Cerebellar cortex (tissue), 1 donor: ENCODE data around the gene GABPA.
"Not testable (repeated sequence)": the region's sequence is repeated elsewhere in the genome, so short reads cannot be mapped to it uniquely, and the experiment has no call there.

Experiments used
- DNase-seq: peaks from one replicate; pipeline ENCODE4 v3.0.0-alpha.2; 2015; ENCODE audit warnings: low spot score

GABPA gene

DNA sequence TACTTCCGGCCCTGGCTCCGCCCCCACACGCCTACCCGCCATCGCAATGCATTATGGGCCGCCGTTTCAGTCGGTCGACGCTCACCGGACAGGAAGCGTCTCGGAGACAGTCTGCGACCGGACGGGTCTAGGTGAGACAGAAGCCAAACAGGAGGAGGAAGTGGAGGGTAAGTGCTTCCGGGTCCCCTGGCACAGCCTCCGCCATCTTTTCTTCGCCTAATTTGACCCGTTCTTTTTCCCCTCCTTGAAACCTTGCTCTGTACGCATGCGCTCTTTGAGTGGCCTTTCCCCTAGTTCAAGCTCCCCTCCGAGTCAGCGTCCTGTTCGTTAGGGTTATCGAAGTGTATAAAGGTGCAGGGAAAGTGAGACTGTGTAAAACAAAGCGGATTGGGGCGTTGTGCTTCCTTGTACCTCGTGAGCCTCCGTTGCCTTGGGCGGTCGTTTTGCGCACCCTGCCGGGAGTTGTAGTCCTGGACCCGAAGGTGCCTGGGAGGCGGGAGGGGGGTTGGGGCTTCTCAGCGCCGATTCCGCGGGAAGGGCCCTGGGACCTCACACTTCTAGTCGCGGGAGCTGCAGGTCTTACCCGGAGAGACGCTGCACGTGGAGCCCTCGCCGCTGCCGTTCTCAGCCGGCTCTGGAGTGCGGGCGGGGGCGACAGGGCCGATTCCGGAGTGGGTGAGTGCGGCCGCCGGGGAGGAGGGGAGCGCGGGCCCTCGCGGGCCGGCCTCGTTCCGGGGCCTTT is at the start of gene GABPA, which contains the start of gene ATP5PF:
TSS of gene GABPA (plus strand) at position 69 of the 742 bp plus-strand sequence. CDS start 6,627 bp downstream, outside the sequence.
TSS of gene ATP5PF (minus strand) at position 1 of the 742 bp plus-strand sequence. CDS start 5,110 bp downstream, outside the sequence.
- peak; percentile 99 for DNase-seq

DNA sequence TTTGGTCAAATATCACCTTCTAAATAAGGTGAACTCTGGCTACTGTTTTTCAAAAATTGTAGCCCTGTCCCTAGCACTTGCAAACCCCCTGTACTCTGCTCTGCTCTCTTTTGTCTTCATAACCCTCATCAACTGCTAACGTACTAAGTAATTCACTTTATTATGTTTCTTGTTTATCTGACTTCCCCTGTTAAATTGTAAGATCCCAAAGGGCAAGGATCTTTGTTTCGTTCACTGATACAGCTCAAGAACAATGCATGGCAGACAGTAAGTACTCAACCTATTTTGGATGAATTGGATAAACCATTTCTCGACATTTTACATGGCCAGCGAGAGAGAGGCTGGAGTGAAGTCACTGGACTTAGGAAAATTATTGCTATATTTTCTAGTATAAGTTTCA is 47.0 kb upstream of the GABPA start:
- DNase-seq = no peak

DNA sequence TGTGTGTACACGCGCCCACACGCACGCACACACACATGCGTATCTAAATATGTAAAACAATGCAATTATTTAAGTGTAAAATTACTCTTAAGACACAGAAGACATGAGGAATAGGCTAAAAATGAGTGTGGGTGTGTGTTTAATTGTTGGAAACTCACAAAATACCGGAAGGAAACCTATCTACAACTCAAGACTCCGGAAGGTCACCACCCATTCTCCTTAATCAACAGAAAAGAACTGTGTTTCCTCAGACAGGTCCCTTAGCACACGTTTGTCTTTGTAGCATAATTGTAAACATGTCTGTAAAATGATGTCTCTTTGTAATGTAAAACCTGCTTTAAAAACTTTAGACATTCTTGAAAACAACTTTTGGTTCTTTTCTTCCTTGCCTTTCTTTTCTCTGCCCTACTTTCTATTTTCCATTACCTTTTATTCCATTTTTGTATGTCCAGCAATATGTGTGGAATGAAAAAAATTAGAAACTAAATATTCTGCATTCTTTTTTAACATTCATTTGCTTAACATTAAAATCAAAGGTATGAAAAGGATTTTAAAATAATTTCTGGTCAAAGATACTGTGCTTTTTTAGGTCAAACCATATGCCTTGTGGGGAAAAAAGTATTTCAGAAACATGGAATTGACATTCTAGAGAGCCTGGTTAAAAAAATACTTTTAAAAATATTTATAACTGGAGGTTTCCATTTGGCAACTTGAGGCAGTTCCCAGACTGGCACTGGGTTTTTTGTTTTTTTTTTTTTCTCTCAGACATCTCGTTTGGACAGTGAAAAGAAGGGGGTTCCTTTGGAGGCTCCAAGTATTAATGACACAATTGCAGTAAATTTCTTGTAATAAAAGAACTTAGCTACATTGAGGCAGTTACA is 46.3 kb upstream of the GABPA start:
- DNase-seq = no peak

DNA sequence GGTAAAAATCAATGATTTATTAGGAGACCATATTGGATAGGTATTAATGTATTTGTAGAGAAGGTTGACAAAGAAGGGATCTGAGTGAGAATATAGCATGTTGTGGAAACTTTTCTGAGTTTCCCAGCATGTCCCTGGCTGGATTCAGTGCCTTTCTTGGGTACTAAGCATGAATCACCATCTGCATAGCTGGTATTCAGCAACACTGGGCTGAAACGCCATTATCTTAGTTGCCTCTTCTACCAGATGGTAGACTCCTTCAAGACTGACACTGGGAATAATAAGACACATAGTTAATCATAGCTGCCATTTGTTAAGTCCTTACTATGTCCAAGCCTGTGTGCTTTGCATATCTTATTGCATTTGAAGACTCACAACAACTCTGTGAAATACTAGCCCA is 45.5 kb upstream of the GABPA start:
- DNase-seq = no peak

DNA sequence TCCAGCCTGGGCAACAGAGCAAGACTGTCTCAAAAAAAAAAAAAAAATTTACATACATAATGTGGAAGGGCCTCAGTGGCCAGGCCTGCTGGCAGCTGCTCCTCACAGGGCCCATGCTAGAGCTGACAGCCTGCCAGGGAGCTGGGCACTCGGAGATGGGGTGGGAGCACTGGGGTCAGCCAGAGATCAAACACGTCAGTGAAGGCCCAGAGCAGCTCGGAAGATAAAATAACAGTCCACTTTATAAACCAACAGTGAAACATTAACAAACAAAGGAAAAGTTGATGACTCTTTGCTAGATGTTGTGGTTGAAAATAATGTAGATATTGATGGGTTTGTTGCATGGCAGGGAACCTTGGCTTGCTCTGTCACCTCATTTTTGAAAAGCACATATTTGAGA is 42.8 kb upstream of the GABPA start:
- no peak for DNase-seq

DNA sequence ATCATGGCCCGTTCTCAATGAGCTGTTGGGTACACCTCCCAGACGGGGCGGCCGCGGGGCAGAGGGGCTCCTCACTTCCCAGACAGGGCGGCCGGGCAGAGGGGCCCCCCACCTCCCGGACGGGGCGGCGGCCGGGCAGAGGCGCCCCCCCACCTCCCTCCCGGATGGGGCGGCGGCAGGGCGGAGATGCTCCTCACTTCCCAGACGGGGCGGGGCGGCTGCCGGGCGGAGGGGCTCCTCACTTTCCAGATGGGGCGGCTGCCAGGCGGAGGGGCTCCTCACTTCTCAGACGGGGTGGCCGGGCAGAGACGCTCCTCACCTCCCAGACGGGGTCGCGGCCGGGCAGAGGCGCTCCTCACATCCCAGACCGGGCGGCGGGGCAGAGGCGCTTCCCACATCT is 39.3 kb upstream of the GABPA start:
- DNase-seq = not testable (repeated sequence)

DNA sequence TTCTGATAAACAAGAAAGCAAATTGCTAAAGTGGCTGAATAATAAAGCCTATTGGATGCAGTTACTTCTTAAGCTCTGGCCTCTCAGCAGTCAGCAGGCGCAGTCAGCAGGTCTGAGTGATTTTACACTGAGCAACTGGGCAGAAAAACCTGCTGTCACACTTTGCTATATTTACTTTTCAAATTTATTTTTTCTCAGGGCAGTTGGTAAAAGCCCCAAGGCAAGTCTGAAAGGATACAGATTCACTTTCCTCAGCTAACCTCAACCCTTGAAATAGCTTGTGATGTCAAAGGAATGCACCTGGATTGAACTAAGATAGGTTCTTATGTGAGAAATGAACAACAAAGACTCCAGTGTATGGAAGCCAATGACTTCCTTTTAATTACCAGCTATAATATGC is 34.0 kb upstream of the GABPA start:
- DNase-seq = no peak

DNA sequence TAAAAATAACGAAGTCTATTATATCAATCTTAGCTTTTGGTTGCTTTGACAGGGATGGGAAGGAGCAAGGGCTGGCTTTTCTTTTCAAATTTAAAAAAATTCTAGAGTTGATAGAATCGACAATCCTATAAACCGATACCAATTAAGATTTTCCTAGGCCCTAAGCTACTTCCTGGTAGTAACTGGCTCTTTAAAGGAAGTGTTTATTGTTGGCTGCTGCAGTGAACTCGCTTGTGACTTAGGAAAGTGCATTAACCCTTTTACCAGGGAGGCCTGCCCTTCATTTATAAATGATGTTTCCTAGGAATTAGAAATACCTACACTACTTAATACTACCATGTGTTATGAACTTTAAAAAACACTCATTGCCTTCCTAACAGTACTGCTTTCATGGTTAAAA is 33.2 kb upstream of the GABPA start:
- DNase-seq = no peak

DNA sequence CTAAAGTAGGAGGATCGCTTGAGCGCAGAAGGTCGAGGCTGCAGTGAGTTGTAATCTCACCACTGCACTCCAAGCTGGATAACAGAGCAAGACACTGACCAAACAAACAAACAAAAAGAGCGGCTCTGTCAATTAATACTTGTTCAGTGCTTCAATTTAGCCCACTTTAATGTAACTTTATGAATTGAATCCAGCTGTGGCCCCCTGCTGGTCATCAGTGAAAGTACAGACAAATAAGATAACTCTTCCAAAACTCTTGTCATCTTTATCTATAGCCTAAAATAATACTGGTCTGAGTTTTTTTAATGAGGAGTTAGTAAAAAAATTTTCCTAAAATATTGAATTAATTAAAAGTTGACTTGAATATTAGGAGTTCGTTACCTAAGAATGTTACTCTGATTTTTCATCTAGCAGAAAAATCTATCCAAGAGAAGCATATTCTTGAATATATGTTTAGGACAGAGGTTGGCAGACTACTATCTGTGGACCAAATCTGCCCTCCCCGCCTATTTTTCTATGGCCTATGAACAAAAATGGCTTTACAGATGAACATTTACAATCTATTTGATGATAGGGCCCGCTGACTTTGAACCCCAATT is 26.2 kb upstream of the GABPA start:
- peak; percentile 25 for DNase-seq

DNA sequence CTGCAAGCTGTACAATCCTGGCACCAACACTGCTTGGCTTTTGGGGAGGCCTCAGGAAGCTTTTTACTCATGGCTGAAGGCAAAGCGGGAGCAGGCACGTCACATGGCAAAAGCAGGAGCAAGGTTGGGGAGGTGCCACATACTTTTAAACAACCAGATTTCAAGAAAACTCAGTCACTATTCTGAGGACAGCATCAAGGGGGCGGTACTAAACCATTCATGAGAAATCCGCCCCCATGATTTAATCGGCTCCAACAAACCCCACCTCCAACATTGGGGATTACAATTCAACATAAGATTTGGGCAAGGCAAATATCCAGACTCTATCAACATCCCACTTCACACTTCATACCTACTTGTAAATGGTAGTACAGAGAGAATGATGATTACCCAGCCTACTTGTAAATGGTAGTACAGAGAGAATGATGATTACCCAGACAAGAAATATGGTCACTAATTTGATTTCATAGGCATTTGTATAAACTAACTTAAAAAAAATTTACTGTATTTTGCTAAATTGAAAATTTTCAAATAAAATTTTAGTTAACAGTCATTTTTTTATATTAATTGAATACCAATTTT is 25.0 kb upstream of the GABPA start:
- no peak for DNase-seq

DNA sequence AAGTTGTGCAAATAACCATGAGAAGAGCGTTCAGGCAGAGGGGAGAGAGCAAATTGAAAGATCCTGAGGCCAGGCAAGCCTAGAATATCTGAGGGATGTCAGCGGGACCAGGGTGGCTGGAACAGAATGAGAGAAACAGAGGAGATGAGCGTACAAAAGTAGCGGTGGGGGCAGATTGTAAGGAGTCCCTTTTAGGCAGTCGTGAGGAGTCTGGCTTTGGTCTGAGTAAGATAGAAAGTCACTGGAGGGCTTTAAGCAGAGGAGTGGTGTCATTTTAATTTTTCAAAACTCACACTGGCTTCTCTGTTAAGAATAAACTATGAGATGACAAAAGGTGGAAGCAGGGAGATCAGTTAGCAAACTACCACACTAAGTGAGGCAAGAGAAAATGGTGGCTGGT is 24.2 kb upstream of the GABPA start:
- DNase-seq = no peak

DNA sequence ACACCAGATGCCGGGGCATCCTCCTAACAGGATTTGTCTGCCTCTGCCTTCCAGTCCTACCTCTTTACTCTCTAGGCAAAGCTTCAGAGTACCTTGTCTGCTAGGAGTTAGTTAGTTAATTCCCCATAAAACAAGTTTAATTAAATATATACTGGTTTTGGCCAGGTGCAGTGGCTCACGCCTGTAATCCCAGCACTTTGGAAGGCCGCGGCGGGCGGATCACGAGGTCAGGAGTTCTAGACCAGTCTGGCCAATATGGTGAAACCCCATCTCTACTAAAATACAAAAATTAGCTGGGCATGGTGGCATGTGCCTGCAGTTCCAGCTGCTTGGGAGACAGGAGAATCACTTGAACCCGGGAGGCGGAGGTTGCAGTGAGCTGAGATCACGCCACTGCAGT is 20.7 kb upstream of the GABPA start:
- DNase-seq = not testable (repeated sequence)

DNA sequence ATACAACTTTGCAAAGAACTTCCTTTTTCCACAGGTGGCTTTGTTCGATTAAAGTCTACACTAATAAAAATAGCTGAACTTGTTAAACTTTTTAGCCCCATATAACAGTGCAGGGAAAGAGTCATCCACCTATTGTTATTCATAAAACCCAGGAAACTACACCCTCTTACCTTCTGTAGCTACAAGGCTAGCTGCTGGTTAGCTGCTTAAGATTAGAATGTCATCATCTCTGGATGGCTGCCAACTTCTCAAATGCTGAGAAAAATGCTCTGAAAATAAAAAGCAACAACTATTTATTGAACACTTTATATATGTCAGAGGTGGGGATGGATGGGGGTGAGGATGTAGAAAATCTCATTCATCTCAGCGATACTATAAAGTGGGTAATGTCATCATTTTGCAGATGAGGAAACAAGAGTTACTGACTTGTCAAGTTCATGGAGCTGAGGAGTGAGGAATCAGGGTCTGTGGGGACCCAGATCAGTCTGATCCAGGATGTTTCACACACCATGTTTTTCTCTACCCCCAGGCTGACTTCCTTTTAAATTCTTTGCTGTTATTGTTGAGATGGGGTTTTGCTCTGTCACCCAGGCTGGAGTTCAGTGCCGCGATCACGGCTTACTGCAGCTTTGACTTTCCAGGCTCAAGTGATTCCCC is 17.2 kb upstream of the GABPA start:
- DNase-seq = no peak

DNA sequence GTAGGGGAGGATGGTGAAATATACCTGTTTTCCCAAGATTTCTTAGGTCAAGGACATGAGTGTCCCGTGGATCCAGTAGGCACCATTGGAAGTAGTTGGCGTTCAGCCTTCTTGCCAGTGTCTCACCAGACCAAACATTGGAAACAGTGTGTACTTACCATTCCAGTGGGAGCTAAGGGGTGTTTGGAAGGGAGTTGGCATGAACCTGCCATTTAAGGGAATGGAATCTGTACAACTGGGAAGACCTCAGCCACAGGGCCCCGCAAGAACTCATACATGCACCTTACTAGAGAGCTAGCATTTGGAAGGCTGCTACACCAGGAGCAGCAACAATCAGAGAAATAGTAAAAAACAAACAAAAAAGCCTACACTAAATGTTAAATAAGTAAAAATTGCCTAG is 12.8 kb upstream of the GABPA start:
- no peak for DNase-seq

DNA sequence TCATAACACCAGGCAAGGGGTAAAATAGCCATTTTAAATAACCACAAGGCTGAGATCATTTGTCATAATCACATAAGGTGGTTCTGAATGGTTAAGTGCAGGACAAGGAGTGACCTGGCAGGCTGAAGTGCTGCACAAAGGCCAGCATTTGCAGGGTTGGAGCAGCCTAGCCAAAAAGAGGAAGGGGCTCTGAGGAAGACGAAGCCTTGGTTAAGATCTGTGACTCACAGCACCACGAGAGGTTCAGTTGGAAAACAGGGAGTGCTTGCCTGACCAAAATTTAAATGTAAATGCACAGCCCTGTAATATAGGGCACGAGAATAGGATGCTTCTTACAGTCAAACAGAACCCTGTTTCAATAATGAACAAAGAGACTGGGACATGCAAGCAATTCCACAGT is 12.1 kb upstream of the GABPA start:
- DNase-seq = no peak

DNA sequence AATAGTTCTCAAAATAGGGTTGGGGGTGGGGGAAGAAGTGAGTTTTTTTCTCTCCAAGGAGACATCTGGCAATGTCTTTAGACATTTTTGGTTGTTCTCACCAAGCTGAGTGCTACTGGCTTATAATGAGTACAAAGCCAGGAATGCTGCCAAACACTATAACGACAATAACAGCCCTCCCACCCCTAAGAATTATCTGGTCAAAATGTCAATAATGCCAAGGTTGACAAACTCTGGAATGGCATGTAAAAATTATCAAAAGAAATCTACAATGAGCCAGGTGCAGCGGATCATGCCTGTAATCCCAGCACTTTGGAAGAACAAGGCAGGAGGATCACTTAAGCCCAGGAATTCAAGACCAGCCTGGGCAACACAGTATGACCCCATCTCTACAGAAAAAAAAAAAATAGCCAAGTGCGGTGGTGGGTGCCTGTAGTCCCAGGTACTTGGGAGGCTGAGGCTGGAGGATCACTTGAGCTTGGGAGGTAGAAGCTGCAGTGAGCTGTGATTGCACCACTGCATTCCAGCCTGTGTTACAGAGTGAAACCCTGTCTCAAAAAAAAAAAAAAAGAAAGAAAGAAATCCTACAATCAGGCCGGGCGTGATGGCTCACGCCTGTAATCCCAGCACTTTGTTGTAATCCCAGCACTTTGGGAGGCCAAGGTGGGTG is 2.5 kb upstream of the GABPA start:
- no peak for DNase-seq

DNA sequence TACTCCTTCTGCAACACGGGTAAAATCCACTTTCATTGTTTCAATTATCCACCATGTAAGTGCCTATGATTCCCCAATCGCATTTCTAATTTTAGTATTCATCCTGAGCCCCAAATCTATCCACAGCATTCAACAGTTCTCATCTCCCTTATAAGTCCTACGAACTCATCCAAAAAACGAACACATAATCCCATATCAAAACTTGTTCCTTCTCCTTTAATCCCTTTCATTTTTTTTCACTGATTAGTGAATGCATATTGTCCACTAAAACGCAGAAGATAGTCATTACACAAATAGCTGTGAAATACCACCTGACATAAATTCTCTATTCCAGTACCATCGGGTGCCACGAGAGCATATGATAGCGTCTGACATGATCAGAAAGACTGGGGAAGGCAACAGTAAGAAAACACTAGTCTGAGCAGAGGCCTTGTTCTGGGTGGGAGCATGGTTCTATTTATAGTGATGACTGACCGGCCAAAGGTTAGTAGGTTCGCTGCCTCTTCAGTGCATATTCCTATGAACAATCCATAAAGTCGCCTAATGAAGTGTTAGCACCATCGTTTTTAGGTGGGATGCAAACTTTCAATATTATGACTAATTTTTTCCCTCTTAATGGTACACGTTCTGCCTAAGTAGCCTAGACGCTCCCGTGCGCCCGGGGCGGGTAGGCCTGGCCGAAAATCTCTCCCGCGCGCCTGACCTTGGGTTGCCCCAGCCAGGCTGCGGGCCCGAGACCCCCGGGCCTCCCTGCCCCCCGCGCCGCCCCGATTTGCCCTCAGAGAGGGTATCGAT is 716 bp upstream of the GABPA start:
- DNase-seq = peak; percentile 13

DNA sequence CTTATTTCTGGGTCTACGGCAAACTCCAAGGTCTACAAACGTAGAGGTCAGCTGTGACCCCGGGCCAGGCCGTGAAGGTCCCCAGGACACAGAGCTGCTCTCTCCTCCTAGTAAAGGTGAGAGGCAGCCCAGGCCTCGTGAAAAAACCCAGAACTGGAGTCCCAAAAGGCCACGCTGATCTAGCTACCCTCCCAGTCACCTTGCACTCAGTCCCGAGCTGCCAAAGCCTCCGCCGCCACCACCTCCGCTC is 193 bp upstream of the GABPA start:
- DNase-seq = no peak

DNA sequence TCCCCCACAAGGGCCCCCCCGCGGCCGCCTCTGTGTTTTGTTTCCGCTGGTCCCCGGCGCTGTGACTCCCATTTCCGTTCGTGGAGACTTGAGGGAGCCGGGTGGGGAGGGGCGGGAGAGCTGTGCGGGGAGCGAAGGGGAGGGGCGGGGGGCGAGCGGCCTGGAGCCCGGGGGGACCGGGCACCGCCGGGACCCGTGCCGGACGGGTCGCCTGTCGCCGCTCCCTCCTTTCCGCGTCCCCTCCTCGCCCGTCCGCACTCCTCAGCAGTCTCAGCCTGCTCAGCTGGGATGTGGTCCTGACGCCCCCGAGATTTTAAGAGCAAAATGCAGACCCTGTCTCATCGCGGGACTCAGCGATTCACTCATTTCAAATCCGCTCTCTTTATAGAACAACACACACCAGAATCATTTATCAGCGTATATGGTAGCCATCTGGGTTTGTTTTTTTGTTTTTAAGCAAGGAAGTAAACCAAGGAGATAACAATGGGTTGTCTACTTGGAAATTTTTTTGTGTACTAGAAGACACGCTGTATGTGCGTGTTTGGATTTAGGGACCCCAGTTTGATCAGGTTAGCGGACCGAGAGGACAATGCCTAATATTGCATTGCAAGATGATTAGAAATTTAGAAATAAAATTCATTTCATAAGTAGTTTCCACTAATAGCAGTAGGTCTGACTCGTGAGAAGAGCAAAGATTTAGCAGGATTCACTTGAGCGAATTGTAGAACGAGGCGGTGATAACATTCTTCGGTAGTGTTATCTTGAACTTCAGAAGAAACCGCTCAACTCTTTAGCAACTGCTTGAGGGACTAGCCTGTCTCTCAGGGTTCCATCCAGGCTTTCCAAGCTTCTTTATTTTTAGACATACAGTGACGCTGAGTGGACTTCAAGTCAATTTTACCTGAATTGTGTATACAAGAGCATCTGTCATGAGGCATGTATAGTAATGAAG is 1.1 kb downstream of the GABPA start:
- peak; percentile 83 for DNase-seq

DNA sequence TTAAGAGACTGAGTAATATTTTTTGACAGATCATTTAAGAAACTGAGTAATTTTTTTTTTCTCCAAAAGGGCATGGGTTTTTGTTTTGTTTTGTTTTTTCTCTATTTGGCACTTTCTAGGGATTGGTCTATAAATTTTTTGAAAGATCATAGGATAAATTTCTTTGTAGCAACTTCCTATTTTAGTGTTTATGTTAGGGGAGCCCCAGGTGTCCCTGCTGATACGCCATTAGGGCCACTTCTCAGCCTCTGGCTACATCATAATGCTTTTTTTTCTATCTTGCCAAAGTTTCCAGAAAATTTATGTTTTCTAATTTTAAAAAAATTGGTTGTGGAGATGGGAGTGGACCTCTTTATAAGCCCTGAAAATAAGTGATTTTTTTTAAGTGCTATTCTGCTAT is 2.6 kb downstream of the GABPA start:
- DNase-seq = no peak
